Measurements from ENCODE around the gene KRTCAP2. TPM values are rescaled to one million over a fixed set of nuclear protein-coding genes. Genes with fewer than 3 reads are reported as not detected.
"Not testable (repeated sequence)": the region's sequence is repeated elsewhere in the genome, so short reads cannot be mapped to it uniquely, and the experiment has no call there.

Gene KRTCAP2
- total and polyA plus RNA-seq, 2 experiments from 2014 or later = 191 to 440 TPM

- no peak overlapping the region for H3K27ac ChIP-seq
- H3K79me2 ChIP-seq = peaks cover 22% of the 10 kb centered on the region
- peaks cover under 1% of the 10 kb centered on the region for H3K27me3 ChIP-seq
- no peaks in the 10 kb centered on the region for H3K36me3 ChIP-seq (replicated peaks; ENCODE audit: insufficient read depth, low read depth)
- H3K9me3 ChIP-seq (ENCODE audit: low read depth) = no peaks in the 10 kb centered on the region
- H2AFZ ChIP-seq = no peak overlapping the region
- H3K9me2 ChIP-seq (replicated peaks; ENCODE audit: insufficient read depth) = no peaks in the 10 kb centered on the region
- WGBS (ENCODE audit: low lambda C conversion rate, missing lambda C conversion rate) = 91% methylated on average over 10 of the region's 10 CpGs
- no peak overlapping the region for H3K4me2 ChIP-seq
- TF ChIP-seq EZH2 (IDR thresholded peaks at IDR 0.05; ENCODE audit: borderline replicate concordance) (no peak), EZH2phosphoT487 (IDR thresholded peaks at IDR 0.05; ENCODE audit: low read depth, severe bottlenecking, unreplicated experiment) (no peak)
- TF ChIP-seq, protein P1, sequence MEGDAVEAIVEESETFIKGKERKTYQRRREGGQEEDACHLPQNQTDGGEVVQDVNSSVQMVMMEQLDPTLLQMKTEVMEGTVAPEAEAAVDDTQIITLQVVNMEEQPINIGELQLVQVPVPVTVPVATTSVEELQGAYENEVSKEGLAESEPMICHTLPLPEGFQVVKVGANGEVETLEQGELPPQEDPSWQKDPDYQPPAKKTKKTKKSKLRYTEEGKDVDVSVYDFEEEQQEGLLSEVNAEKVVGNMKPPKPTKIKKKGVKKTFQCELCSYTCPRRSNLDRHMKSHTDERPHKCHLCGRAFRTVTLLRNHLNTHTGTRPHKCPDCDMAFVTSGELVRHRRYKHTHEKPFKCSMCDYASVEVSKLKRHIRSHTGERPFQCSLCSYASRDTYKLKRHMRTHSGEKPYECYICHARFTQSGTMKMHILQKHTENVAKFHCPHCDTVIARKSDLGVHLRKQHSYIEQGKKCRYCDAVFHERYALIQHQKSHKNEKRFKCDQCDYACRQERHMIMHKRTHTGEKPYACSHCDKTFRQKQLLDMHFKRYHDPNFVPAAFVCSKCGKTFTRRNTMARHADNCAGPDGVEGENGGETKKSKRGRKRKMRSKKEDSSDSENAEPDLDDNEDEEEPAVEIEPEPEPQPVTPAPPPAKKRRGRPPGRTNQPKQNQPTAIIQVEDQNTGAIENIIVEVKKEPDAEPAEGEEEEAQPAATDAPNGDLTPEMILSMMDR (IDR thresholded peaks at IDR 0.05; ENCODE audit: poor library complexity) = no peak
- no peak for DNase-seq (ENCODE audit: low spot score)
- H3K4me1 ChIP-seq (ENCODE audit: insufficient read depth) = peaks cover 14% of the 10 kb centered on the region
- H4K20me1 ChIP-seq (ENCODE audit: insufficient read depth, poor library complexity, severe bottlenecking) = no peaks in the 10 kb centered on the region
- no peak overlapping the region for H3K4me3 ChIP-seq
These were observed 4.5 kb downstream of the KRTCAP2 start for GRCh38 chr1:155168456-155169210.

DNA sequence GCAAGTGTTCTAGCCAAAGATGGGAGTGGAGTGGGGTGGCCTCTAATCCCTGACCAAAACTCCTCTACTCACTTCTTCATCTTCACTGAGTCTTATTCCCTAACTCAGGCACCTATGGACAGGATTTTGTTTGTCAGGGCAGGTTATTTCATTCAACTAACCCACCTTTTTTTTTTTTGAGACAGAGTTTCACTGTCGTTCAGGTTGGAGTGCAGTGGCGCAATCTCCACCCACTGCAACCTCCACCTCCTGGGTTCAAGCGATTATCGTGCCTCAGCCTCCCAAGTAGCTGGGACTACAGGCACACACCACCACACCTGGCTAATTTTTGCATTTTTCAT lies 5.0 kb downstream of the KRTCAP2 start:
- not testable (repeated sequence) for H3K27ac ChIP-seq; H3K9me2 ChIP-seq (replicated peaks; ENCODE audit: insufficient read depth); H3K27me3 ChIP-seq; H4K20me1 ChIP-seq (ENCODE audit: insufficient read depth, poor library complexity, severe bottlenecking); H3K4me1 ChIP-seq (ENCODE audit: insufficient read depth); DNase-seq (ENCODE audit: low spot score); H3K36me3 ChIP-seq (replicated peaks; ENCODE audit: insufficient read depth, low read depth); H3K9me3 ChIP-seq (ENCODE audit: low read depth); H2AFZ ChIP-seq; H3K4me3 ChIP-seq
- WGBS (ENCODE audit: low lambda C conversion rate, missing lambda C conversion rate) = 74% methylated on average over 4 of the region's 4 CpGs
- Histone ChIP-seq H3K79me2 (peaks cover 22% of the 10 kb centered on the region), H3K4me2 (peak overlapping the region; percentile 70)

- Histone ChIP-seq H2AFZ (peak overlapping the region; percentile 29), H4K20me1 (ENCODE audit: insufficient read depth, poor library complexity, severe bottlenecking) (no peaks in the 10 kb centered on the region), H3K79me2 (peaks cover 21% of the 10 kb centered on the region), H3K27ac (peak overlapping the region; percentile 27), H3K9me2 (replicated peaks; ENCODE audit: insufficient read depth) (no peaks in the 10 kb centered on the region), H3K36me3 (replicated peaks; ENCODE audit: insufficient read depth, low read depth) (no peaks in the 10 kb centered on the region), H3K9me3 (ENCODE audit: low read depth) (no peaks in the 10 kb centered on the region), H3K27me3 (no peaks in the 10 kb centered on the region), H3K4me1 (ENCODE audit: insufficient read depth) (peaks cover 9% of the 10 kb centered on the region), H3K4me3 (no peak overlapping the region), H3K4me2 (peak overlapping the region; percentile 70)
- TF ChIP-seq, protein P1 (IDR thresholded peaks at IDR 0.05; ENCODE audit: poor library complexity) = peak; percentile 94
- no peak for TF ChIP-seq EZH2phosphoT487 (IDR thresholded peaks at IDR 0.05; ENCODE audit: low read depth, severe bottlenecking, unreplicated experiment)
- peak; percentile 94 for DNase-seq (ENCODE audit: low spot score)
- WGBS (ENCODE audit: low lambda C conversion rate, missing lambda C conversion rate) = 12% methylated on average over 26 of the region's 28 CpGs
These were observed 5.7 kb downstream of the KRTCAP2 start for GRCh38 chr1:155167166-155168104.

Measured in hepatocyte (in vitro differentiated cells).